C4-2B (cell line): Measurements from ENCODE around the gene NSMF.
A peak's percentile ranks its signal among the peaks of the same experiment; 100 is the strongest.
"Not testable (repeated sequence)": the region's sequence is repeated elsewhere in the genome, so short reads cannot be mapped to it uniquely, and the experiment has no call there.

ENCODE experiments used
- H3K27ac ChIP-seq: fragments of 450-650 bp; 2 replicates; pipeline ENCODE4 v1.5.1; 2017
- CTCF ChIP-seq: fragments of 450-650 bp; conservative IDR thresholded peaks from 2 replicates; pipeline ENCODE4 v1.5.1; 2017; ENCODE audit warnings: mild to moderate bottlenecking
- ZFX ChIP-seq: fragments of 450-650 bp; IDR thresholded peaks from 2 replicates; pipeline ENCODE4 v1.6.1; 2017

NSMF gene

GRCh38 chr9:137452761-137453642 lies 6.1 kb downstream of the NSMF start:
- TF ChIP-seq ZFX, result no peak
- TF ChIP-seq CTCF, result no peak

GRCh38 chr9:137452006-137452760 lies 7.0 kb downstream of the NSMF start:
- TF ChIP-seq ZFX (no peak), CTCF (no peak)
- H3K27ac ChIP-seq, result no peak overlapping the region

More at GRCh38 chr9:137452761-137453642, 6.1 kb downstream of the NSMF start:
- peak overlapping the region; percentile 18; the same call in 1 of the 2 replicates for H3K27ac ChIP-seq

GRCh38 chr9:137451264-137452005 lies 7.7 kb downstream of the NSMF start:
- not testable (repeated sequence) for H3K27ac ChIP-seq

GRCh38 chr9:137450539-137451222 lies 8.5 kb downstream of the NSMF start:
- not testable (repeated sequence) for H3K27ac ChIP-seq

GRCh38 chr9:137449931-137450538 lies 9.1 kb downstream of the NSMF start:
- TF ChIP-seq ZFX (no peak), CTCF (no peak)
- H3K27ac ChIP-seq, result no peak overlapping the region

- no peak overlapping the region for H3K27ac ChIP-seq
- no peak for TF ChIP-seq CTCF
- TF ChIP-seq ZFX, result no peak
Measured at GRCh38 chr9:137449081-137449844, 9.9 kb downstream of the NSMF start.

- no peak overlapping the region for H3K27ac ChIP-seq
- TF ChIP-seq CTCF, result no peak
- TF ChIP-seq ZFX, result no peak
Measured at GRCh38 chr9:137448602-137448962, 10.6 kb downstream of the NSMF start.
